ENCODE results near the gene SYNPR.

- TF ChIP-seq ZNF8 (CRISPR knock-in tag; IDR thresholded peaks at IDR 0.05) (no peak), PPARA (CRISPR knock-in tag; IDR thresholded peaks at IDR 0.05; ENCODE audit: borderline replicate concordance) (no peak), PATZ1 (CRISPR knock-in tag; IDR thresholded peaks at IDR 0.05; ENCODE audit: borderline replicate concordance) (no peak), TSHZ2 (CRISPR knock-in tag; IDR thresholded peaks at IDR 0.05) (no peak), ZNF70 (CRISPR knock-in tag; IDR thresholded peaks at IDR 0.05) (no peak), TOX (CRISPR knock-in tag; IDR thresholded peaks at IDR 0.05; ENCODE audit: borderline replicate concordance) (no peak), ZFP30 (CRISPR knock-in tag; IDR thresholded peaks at IDR 0.05) (no peak), BACH2 (CRISPR knock-in tag; IDR thresholded peaks at IDR 0.05; ENCODE audit: borderline replicate concordance) (no peak), ZC3H10 (CRISPR knock-in tag; IDR thresholded peaks at IDR 0.05) (no peak), ARNTL (CRISPR knock-in tag; IDR thresholded peaks at IDR 0.05; ENCODE audit: borderline replicate concordance, low read depth) (no peak), CSRNP3 (CRISPR knock-in tag; IDR thresholded peaks at IDR 0.05) (no peak), ESRRG (CRISPR knock-in tag; IDR thresholded peaks at IDR 0.05) (no peak)
Observed at GRCh38 chr3:63474828-63475518, 196.9 kb downstream of the SYNPR start.

All from SK-N-SH treated with all-trans-retinoic acid at 6 μM for 48 hours (cell line).